Endothelial cell of umbilical vein (primary cell): ENCODE results near the gene NMNAT3.

Source experiments
- CTCF ChIP-seq, 2 donors: IDR thresholded peaks; 1 replicate in 1 of 2; 2 replicates in 1 of 2; pipeline ENCODE4 v1.5.1; 2011; ENCODE audit warnings: low read length in 2 of 2, mild to moderate bottlenecking in 2 of 2, moderate library complexity in 2 of 2, control low read depth in 1 of 2, inconsistent platforms in 1 of 2, low read depth in 1 of 2; ENCODE audit not compliant: insufficient read depth in 1 of 2; ENCODE audit errors: extremely low read depth in 1 of 2
- EZH2 ChIP-seq: IDR thresholded peaks from 2 replicates; pipeline ENCODE4 v1.6.1; 2012; ENCODE audit warnings: borderline replicate concordance, low read depth, mild to moderate bottlenecking, moderate library complexity, low read length, inconsistent platforms; ENCODE audit not compliant: severe bottlenecking
- FOS ChIP-seq: IDR thresholded peaks from 2 replicates; pipeline ENCODE4 v1.6.1; 2011; ENCODE audit warnings: mild to moderate bottlenecking, low read length, moderate library complexity, borderline replicate concordance; ENCODE audit not compliant: insufficient read depth
- JUN ChIP-seq: IDR thresholded peaks from 2 replicates; pipeline ENCODE4 v1.6.1; 2011; ENCODE audit warnings: borderline replicate concordance, low read depth; ENCODE audit not compliant: insufficient read length, insufficient read depth
- MAX ChIP-seq: IDR thresholded peaks from 2 replicates; pipeline ENCODE4 v1.6.1; 2011; ENCODE audit not compliant: insufficient read depth, insufficient read length
- MYC ChIP-seq: IDR thresholded peaks from one replicate; pipeline ENCODE4 v1.6.1; 2011; ENCODE audit warnings: mild to moderate bottlenecking, low read depth, low read length
- POLR2A ChIP-seq: IDR thresholded peaks from 2 replicates; pipeline ENCODE4 v1.6.1; 2012; ENCODE audit warnings: low read depth, mild to moderate bottlenecking, control low read depth, low read length
- POLR2AphosphoS5 ChIP-seq: IDR thresholded peaks from 2 replicates; pipeline ENCODE4 v1.6.1; 2012; ENCODE audit warnings: low read depth, mild to moderate bottlenecking, control low read depth, low read length, moderate library complexity; ENCODE audit not compliant: insufficient read depth

- no peak for TF ChIP-seq CTCF (IDR thresholded peaks at IDR 0.05; ENCODE audit: extremely low read depth in 1 of 2, insufficient read depth in 1 of 2, low read depth in 1 of 2, low read length in 2 of 2)
- no peak for TF ChIP-seq FOS
- TF ChIP-seq POLR2A, result no peak
- TF ChIP-seq EZH2, result no peak
- no peak for TF ChIP-seq MAX
- no peak for TF ChIP-seq POLR2AphosphoS5
- TF ChIP-seq MYC, result no peak
- TF ChIP-seq JUN, result no peak
Measured at GRCh38 chr3:139547666-139548065, 130.1 kb downstream of the NMNAT3 start.
